HG02981 (cell line): ENCODE data around the gene ISOC2.
"Not testable (repeated sequence)": the region's sequence is repeated elsewhere in the genome, so short reads cannot be mapped to it uniquely, and the experiment has no call there.

ENCODE experiments used
- ATAC-seq: cut with Tn5 transposase; IDR thresholded peaks from one replicate; pipeline ENCODE4 v1.9.1; 2021; ENCODE audit warnings: mild to moderate bottlenecking, moderate library complexity; ENCODE audit not compliant: unreplicated experiment

Gene ISOC2

GRCh38 chr19:55443045-55443823 lies 18.2 kb downstream of the ISOC2 start, which contains the start of gene SHISA7:
Gene SHISA7, minus strand, starts transcription at chr19:55443300. Its CDS starts 437 bp downstream, at chr19:55442863.
- no peak for ATAC-seq

- ATAC-seq: no peak
These were observed 19.0 kb downstream of the ISOC2 start for GRCh38 chr19:55442372-55442961.

GRCh38 chr19:55441692-55442321 lies 19.6 kb downstream of the ISOC2 start:
- no peak for ATAC-seq

GRCh38 chr19:55441319-55441691 lies 20.1 kb downstream of the ISOC2 start:
- no peak for ATAC-seq

- ATAC-seq: no peak
These were observed 20.9 kb downstream of the ISOC2 start for GRCh38 chr19:55440411-55441105.

- no peak for ATAC-seq
These were observed 22.4 kb downstream of the ISOC2 start for GRCh38 chr19:55439052-55439451.

- no peak for ATAC-seq
These were observed 24.0 kb downstream of the ISOC2 start for GRCh38 chr19:55437410-55437809.

- no peak for ATAC-seq
These were observed 24.6 kb downstream of the ISOC2 start for GRCh38 chr19:55436847-55437246.

GRCh38 chr19:55435020-55435419 lies 26.4 kb downstream of the ISOC2 start:
- no peak for ATAC-seq

GRCh38 chr19:55434356-55434919 lies 27.0 kb downstream of the ISOC2 start:
- no peak for ATAC-seq

GRCh38 chr19:55433292-55433691 lies 28.1 kb downstream of the ISOC2 start:
- no peak for ATAC-seq

GRCh38 chr19:55432241-55432959 lies 29.0 kb downstream of the ISOC2 start:
- ATAC-seq: no peak

- ATAC-seq: no peak
These were observed 30.3 kb downstream of the ISOC2 start for GRCh38 chr19:55431183-55431582.

- no peak for ATAC-seq
These were observed 35.4 kb downstream of the ISOC2 start for GRCh38 chr19:55426042-55426441.

- no peak for ATAC-seq
These were observed 36.9 kb downstream of the ISOC2 start for GRCh38 chr19:55424518-55424917.

- no peak for ATAC-seq
These were observed 38.0 kb downstream of the ISOC2 start for GRCh38 chr19:55423225-55424005.

GRCh38 chr19:55421281-55421680 lies 40.2 kb downstream of the ISOC2 start:
- not testable (repeated sequence) for ATAC-seq

GRCh38 chr19:55419624-55420236 lies 41.7 kb downstream of the ISOC2 start:
- ATAC-seq: no peak

GRCh38 chr19:55419103-55419502 lies 42.3 kb downstream of the ISOC2 start:
- ATAC-seq: no peak
